K562 (cell line): Measurements from ENCODE around the gene B9D2. TPM values are rescaled to one million over a fixed set of nuclear protein-coding genes. Genes with fewer than 3 reads are reported as not detected.

Experiments used
- CREB1 ChIP-seq, 2 experiments: sonication (generic) in 1 of 2; formaldehyde crosslinking in 1 of 2; IDR thresholded peaks; 2 replicates each; pipeline versions ENCODE4 v1.6.1 to v1.8.0; 2012 to 2022; ENCODE audit warnings: inconsistent platforms in 1 of 2, mild to moderate bottlenecking in 1 of 2, missing genetic modification reagents in 1 of 2, moderate library complexity in 1 of 2
- EHMT2 ChIP-seq: fragments of 450-650 bp; IDR thresholded peaks from 2 replicates; pipeline ENCODE4 v1.6.1; 2018; ENCODE audit warnings: antibody characterized with exemption
- LCOR ChIP-seq: sonication (generic); formaldehyde crosslinking; IDR thresholded peaks from 2 replicates; pipeline ENCODE4 v1.8.0; 2022; ENCODE audit warnings: mild to moderate bottlenecking, missing genetic modification reagents
- MCM3 ChIP-seq: fragments of 450-650 bp; IDR thresholded peaks from 2 replicates; pipeline ENCODE4 v1.6.1; 2016
- PHF8 ChIP-seq: fragments of 200-600 bp; sonication (generic); IDR thresholded peaks from 2 replicates; pipeline ENCODE4 v1.6.1; 2012; ENCODE audit warnings: mixed run types, mild to moderate bottlenecking, inconsistent platforms, low read length, moderate library complexity, borderline replicate concordance
- POLR2B ChIP-seq: fragments of 450-650 bp; IDR thresholded peaks from 2 replicates; pipeline ENCODE4 v1.6.1; 2018; ENCODE audit warnings: low read depth; ENCODE audit not compliant: partially characterized antibody
- RBFOX2 ChIP-seq: fragments of 200-400 bp; formaldehyde crosslinking; IDR thresholded peaks from 2 replicates; pipeline ENCODE4 v1.6.1; 2017; ENCODE audit warnings: low read depth, mild to moderate bottlenecking, low read length, moderate library complexity
- RBM39 ChIP-seq: fragments of 200-400 bp; formaldehyde crosslinking; optimal IDR thresholded peaks from 2 replicates; pipeline ENCODE3; 2018; ENCODE audit warnings: low read depth, low read length
- RFX1 ChIP-seq: fragments of 450-650 bp; IDR thresholded peaks from 2 replicates; pipeline ENCODE4 v1.6.1; 2016; ENCODE audit warnings: mild to moderate bottlenecking, moderate library complexity
- SETDB1 ChIP-seq: IDR thresholded peaks from one replicate; pipeline ENCODE4 v1.6.1; 2012; ENCODE audit warnings: low read length, control low read depth, inconsistent platforms
- SLC30A9 ChIP-seq: fragments of 250-450 bp; sonication (Bioruptor Pico); IDR thresholded peaks from 2 replicates; pipeline ENCODE4 v1.8.0; 2022; ENCODE audit warnings: mild to moderate bottlenecking, moderate library complexity
- SMARCA5 ChIP-seq: fragments of 450-650 bp; IDR thresholded peaks from 2 replicates; pipeline ENCODE4 v1.6.1; 2016
- SNAPC5 ChIP-seq: fragments of 250-450 bp; sonication (Bioruptor Pico); IDR thresholded peaks from 2 replicates; pipeline ENCODE4 v1.8.0; 2021; ENCODE audit warnings: moderate library complexity, mild to moderate bottlenecking, inconsistent platforms
- TAF9B ChIP-seq: fragments of 450-650 bp; IDR thresholded peaks from 2 replicates; pipeline ENCODE4 v1.6.1; 2018; ENCODE audit warnings: mild to moderate bottlenecking; ENCODE audit not compliant: partially characterized antibody
- XRCC3 ChIP-seq: fragments of 450-650 bp; IDR thresholded peaks from 2 replicates; pipeline ENCODE4 v1.6.1; 2017; ENCODE audit warnings: mild to moderate bottlenecking, moderate library complexity
- ZBTB34 ChIP-seq: fragments of 250-450 bp; sonication (Bioruptor Pico); IDR thresholded peaks from 2 replicates; pipeline ENCODE4 v1.8.0; 2021; ENCODE audit warnings: mild to moderate bottlenecking, moderate library complexity
- ZNF561 ChIP-seq: fragments of 450-650 bp; formaldehyde crosslinking; conservative IDR thresholded peaks from 2 replicates; pipeline ENCODE4 v1.4.0; 2020; ENCODE audit warnings: mild to moderate bottlenecking, moderate library complexity
- ZNF668 ChIP-seq: fragments of 250-450 bp; sonication (Bioruptor Pico); IDR thresholded peaks from 2 replicates; pipeline ENCODE4 v1.8.0; 2022; ENCODE audit warnings: mild to moderate bottlenecking, inconsistent platforms
- ZNF76 ChIP-seq: fragments of 250-450 bp; sonication (Bioruptor Pico); IDR thresholded peaks from 2 replicates; pipeline ENCODE4 v1.4.0; 2020; ENCODE audit warnings: mild to moderate bottlenecking, moderate library complexity, borderline replicate concordance
- polyA plus RNA-seq, 8 experiments: library from polyadenylated mRNA; depleted of rRNA in 4 of 8; stranded (reverse) in 5 of 8; unstranded in 3 of 8; fragments of >200 nt; fragmentation: Nextera tagmentation in 2 of 8; fragmentation: Illumina TruSeq in 1 of 8; extraction: Ambion mirVana in 2 of 8; extraction: Trizol in 1 of 8; gene quantifications; 2 replicates each; pipeline versions ENCODE4 v1.2.1 to v1.2.3, GENCODE V29; 2011 to 2014; ENCODE audit warnings: inconsistent platforms in 1 of 8, missing spikeins in 1 of 8
- total RNA-seq, 7 experiments: library from RNA; depleted of rRNA in 6 of 7; stranded (reverse); fragments of >200 nt in 6 of 7; fragmentation: Illumina TruSeq in 2 of 7; extraction: Trizol in 2 of 7; gene quantifications; 2 replicates each; pipeline versions ENCODE4 v1.2.1 to v1.2.3, GENCODE V29; 2011 to 2021; ENCODE audit warnings: low replicate concordance in 1 of 7
- TF ChIP-seq, protein P1 (sequence below): sonication (generic); formaldehyde crosslinking; IDR thresholded peaks from 2 replicates; pipeline ENCODE4 v1.8.0; 2023; ENCODE audit warnings: mild to moderate bottlenecking, missing genetic modification reagents
- TF ChIP-seq, protein P2 (sequence below): fragments of 250-450 bp; sonication (Bioruptor Pico); IDR thresholded peaks from 2 replicates; pipeline ENCODE4 v1.4.0; 2020; ENCODE audit warnings: mild to moderate bottlenecking
- TF ChIP-seq, protein P3 (sequence below): sonication (generic); formaldehyde crosslinking; IDR thresholded peaks from 2 replicates; pipeline ENCODE4 v1.8.1; 2023; ENCODE audit warnings: mild to moderate bottlenecking, missing genetic modification reagents, moderate library complexity

The B9D2 gene
- total and polyA plus RNA-seq, 9 of the 15 experiments (the other 6 are each of a cell fraction or from before 2014, with no cell fraction given): 0.83 to 6.9 (median 2.8) TPM

DNA sequence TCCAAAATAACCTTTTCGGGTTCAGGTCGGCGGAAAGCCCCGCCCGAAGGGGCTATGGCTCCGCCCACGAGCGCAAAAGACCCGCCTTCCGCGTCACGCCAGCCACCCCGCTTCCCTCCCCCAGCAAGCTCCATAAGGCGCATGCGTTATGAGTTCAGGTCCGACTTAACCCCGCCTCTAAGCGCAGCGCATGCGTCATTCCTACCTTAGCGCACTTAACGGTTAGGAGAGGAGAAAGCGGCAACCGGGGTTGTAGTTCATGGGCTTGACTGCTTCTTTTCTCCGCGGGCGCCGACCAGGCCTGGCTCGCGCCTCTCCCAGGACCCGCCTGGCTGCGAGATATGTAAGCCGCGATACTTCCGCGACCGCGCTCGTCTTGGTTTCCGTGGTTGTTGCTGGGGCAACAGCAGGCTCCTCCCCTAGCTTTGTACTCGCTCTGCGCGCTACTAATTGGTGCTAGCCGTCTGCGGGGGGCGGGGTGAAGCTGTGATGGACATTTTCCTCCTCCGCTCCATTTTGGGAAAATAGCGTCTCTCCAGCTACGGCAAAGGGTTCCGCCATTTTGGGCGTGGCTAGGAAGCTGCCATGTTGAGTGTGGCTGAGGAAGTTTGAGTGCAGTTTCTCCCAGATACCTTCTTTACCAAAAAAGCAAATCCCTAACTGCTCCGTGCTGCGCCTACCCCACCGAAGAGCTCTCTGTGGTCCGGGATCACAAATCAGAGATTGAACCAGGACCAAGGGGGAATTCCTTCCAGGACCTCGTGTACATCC lies at the start of gene B9D2 (continued):
- TF ChIP-seq EHMT2 (no peak), SLC30A9 (CRISPR knock-in tag) (no peak), ZNF561 (CRISPR knock-in tag) (no peak), RBM39 (no peak), MCM3 (no peak), PHF8 (peak; percentile 89), ZNF76 (CRISPR knock-in tag) (no peak), RFX1 (peak; percentile 99), CREB1 (IDR thresholded peaks at IDR 0.05) (peak; percentile 75), CREB1 (CRISPR knock-in tag; IDR thresholded peaks at IDR 0.05) (peak; percentile 89), POLR2B (peak; percentile 88), SMARCA5 (no peak), RBFOX2 (peak; percentile 87), ZBTB34 (no peak), SNAPC5 (no peak), TAF9B (no peak), LCOR (CRISPR knock-in tag) (peak; percentile 85), SETDB1 (no peak), ZNF668 (CRISPR knock-in tag) (no peak), XRCC3 (no peak)
- TF ChIP-seq, protein P1, sequence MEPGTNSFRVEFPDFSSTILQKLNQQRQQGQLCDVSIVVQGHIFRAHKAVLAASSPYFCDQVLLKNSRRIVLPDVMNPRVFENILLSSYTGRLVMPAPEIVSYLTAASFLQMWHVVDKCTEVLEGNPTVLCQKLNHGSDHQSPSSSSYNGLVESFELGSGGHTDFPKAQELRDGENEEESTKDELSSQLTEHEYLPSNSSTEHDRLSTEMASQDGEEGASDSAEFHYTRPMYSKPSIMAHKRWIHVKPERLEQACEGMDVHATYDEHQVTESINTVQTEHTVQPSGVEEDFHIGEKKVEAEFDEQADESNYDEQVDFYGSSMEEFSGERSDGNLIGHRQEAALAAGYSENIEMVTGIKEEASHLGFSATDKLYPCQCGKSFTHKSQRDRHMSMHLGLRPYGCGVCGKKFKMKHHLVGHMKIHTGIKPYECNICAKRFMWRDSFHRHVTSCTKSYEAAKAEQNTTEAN: no peak
- TF ChIP-seq, protein P2, sequence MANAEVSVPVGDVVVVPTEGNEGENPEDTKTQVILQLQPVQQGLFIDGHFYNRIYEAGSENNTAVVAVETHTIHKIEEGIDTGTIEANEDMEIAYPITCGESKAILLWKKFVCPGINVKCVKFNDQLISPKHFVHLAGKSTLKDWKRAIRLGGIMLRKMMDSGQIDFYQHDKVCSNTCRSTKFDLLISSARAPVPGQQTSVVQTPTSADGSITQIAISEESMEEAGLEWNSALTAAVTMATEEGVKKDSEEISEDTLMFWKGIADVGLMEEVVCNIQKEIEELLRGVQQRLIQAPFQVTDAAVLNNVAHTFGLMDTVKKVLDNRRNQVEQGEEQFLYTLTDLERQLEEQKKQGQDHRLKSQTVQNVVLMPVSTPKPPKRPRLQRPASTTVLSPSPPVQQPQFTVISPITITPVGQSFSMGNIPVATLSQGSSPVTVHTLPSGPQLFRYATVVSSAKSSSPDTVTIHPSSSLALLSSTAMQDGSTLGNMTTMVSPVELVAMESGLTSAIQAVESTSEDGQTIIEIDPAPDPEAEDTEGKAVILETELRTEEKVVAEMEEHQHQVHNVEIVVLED (CRISPR knock-in tag): 0 out of 2 replicates have a peak, but pooled peaks have one; percentile 11
- TF ChIP-seq, protein P3, sequence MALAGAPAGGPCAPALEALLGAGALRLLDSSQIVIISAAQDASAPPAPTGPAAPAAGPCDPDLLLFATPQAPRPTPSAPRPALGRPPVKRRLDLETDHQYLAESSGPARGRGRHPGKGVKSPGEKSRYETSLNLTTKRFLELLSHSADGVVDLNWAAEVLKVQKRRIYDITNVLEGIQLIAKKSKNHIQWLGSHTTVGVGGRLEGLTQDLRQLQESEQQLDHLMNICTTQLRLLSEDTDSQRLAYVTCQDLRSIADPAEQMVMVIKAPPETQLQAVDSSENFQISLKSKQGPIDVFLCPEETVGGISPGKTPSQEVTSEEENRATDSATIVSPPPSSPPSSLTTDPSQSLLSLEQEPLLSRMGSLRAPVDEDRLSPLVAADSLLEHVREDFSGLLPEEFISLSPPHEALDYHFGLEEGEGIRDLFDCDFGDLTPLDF (CRISPR knock-in tag): peak; percentile 81; the same call in 1 of the 2 replicates
